ENCODE results near the gene EXOSC5.

EXOSC5 gene

GRCh38 chr19:41341669-41342490, 55.3 kb downstream of the EXOSC5 start:
- DNase-seq: peak; percentile 37

GRCh38 chr19:41339936-41340335, 57.2 kb downstream of the EXOSC5 start:
- DNase-seq: no peak

All from CD4-positive, alpha-beta T cell treated with Interleukin-21 for 1 hour (primary cell).